Activated CD8-positive, alpha-beta memory T cell treated with anti-CD3 and anti-CD28 coated beads, Interleukin-2, amount 50 U/mL, for 24 hours (primary cell): ENCODE results near the gene CDKN2AIPNL.

Source experiments
- DNase-seq: peaks from one replicate; pipeline ENCODE4 v3.0.0-alpha.2; 2020; ENCODE audit errors: extremely low read depth

Gene CDKN2AIPNL, protein sequence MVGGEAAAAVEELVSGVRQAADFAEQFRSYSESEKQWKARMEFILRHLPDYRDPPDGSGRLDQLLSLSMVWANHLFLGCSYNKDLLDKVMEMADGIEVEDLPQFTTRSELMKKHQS

DNA sequence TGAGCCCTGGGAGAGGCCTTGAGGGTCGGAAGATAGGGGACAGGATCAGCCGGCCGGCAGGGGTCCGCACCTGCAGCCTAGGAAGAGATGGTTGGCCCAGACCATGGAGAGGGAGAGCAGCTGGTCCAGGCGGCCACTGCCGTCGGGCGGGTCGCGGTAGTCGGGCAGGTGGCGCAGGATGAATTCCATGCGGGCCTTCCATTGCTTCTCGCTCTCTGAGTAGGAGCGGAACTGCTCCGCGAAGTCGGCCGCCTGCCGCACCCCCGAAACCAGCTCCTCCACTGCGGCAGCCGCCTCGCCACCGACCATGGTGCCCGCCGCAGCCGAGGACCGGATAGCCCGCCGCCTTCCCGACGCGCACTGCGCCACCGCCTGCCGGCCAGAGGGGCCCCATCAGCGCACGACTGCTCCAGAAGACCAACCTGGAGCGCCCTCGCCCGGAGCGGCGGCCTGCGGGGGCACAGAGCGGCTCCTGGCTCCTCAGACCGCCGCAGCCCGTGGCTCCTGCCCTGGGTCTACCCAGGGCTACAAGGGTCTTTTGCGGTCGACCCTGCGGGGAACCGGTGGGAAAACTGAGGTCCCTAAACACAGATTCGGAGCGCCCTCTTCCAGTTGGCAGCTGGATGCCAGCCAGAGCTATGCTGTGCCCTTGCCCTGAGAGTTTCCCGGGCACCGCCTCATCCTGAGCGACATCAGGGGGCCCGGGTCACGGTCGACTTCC lies at the start of gene CDKN2AIPNL:
CDKN2AIPNL (minus strand) TSS at position 336 of the 721 bp plus-strand sequence; CDS start at position 309, 27 bp downstream.
- peak; percentile 70 for DNase-seq

DNA sequence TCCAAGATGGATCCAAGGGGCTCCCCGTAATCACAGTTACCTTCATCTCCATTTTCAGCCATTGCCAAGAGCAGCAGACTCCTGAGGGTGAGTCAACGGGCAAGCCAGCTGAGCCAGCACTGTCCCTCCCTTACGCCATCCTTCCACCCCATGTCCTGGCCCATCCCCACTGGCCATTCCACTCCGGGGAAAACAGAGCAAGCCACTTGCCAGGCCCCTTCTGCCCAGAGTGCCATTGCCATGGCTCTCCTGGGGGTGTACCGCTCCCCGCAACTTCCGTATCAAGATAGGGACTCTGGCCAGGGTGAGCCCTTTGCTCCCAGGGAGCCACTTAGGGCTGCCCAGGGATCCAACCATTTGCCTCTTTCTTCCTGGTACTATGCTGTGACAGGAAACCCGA lies 48.9 kb upstream of the CDKN2AIPNL start:
- DNase-seq, result no peak

DNA sequence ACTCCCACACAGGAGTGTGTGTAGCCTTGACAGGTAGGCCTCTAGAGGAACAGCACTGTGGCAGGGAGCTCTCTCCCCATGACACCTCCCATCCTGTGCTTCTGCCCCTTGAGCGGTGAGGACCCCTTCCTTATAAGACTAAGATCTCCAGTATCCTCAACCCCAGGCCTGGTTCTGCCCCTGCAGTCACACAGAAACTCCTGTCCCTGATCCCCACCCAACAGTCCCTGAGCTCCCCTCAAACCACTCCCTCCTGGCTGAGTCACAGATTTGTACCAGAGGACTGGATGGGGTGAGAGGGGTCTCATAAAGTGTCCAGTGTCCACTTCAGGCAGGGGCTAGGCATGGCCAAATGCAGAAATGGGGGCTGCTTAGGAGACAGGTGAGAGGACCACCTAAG lies 47.8 kb upstream of the CDKN2AIPNL start:
- DNase-seq, result no peak

DNA sequence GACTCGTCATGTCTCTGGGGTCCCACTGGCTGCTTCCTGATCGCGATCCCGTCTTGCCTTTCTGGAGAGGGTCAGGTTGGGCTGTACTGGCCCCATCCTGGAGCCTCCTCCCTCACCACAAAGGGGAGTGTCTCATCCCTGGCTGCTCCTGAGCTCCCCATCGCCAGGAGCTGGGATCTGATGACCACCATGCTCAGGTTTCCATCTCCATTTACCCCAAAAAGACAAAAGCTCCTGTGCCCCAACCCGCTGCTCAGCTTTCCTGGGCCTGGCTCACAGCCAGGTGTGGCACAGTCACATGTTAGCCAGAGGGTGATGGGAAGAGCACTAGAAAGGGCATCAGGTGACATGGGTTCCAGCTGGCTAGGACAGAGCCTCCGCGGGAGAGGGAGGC lies 47.3 kb upstream of the CDKN2AIPNL start:
- DNase-seq, result no peak

DNA sequence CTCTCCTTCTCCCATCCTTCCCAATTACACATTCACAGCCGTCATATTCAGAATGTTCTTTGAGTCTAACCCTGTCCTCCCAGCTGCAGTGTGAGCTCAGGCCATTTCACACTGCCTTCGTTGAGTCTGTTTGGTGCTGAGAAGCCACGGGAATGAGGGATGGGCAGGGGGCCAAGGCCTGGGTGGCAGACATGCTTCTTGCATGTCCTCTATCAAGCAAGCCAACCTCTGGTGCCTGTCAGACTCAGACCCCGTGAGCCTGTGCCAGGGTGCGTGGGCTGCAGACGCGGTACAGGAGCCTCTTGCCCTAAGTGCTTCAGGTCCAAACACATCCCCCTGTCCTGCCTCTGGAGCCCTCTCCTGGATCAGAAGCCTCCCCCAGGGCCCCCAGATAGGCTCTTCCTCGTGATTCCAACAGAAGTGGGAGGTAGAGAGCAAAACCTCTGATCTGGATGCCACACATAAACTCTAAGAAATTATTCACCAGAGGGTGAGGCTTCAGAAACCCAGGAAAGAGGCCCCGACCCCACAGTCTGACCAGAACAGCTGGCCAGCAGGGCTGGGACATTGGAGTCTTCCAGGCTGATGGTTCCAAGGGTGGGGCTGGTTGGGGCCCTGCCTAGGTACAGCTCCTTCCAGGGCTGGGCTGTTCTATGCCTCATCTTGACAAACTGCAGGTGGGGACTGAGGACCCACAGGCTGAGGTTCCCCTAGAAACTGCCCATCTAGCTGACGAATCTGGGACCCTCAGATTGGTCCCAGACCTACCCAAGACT lies 46.7 kb upstream of the CDKN2AIPNL start:
- no peak for DNase-seq

DNA sequence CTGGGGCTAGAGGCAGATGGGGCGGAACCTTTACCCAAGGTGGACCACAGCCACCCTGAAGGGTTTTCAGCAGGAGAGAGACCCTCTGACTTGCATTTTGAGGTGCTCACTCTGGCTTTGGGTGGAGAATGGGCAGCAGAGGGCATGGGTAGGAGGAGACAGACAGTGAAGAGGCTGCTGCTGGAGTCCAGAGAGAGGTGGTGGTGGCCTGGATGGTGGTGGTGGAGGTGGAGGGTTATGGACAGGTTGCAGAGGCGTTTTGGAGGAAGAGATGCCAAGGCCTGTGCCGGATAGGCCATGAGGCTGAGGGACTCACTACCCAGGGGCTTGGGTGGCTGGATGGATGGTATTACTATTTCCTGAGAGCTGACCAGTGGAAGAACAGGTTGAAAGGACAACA lies 46.1 kb upstream of the CDKN2AIPNL start:
- no peak for DNase-seq

DNA sequence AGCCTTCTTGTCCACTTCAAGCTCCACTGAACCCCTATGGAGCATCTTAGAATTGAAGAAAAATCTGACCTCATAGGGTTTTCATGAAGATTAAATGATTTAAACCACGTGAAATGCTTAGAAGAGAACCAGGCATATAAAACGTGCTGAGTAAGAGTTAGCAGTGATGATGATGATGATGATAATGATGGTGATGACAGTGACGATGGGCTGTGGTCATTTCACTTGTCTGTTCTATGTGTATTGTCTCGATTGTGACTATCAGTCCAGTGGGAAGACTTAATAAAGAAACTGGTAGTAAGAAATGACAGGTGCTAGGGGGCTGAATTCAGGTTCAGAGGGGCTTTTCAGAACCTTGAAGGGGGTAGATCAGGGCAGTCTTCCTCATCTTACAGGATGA lies 45.1 kb upstream of the CDKN2AIPNL start:
- DNase-seq, result no peak

DNA sequence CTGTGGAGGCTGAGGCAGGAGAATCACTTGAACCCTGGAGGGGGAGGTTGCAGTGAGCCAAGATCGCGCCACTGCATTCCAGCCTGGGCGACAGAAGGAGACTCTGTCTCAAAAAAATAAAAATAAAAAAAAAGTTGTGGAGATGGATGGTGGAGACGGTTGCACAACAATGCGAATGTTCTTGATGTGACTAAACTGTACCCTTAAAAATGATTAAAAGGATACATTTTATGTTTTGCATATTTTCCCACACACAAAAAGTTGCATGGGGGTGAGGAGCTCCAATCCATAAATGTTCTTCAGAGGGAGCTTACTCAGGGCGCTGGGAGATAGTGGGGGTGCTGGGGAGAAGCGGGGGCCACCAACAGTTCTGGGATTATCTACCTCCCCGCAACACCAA lies 43.8 kb upstream of the CDKN2AIPNL start:
- no peak for DNase-seq

DNA sequence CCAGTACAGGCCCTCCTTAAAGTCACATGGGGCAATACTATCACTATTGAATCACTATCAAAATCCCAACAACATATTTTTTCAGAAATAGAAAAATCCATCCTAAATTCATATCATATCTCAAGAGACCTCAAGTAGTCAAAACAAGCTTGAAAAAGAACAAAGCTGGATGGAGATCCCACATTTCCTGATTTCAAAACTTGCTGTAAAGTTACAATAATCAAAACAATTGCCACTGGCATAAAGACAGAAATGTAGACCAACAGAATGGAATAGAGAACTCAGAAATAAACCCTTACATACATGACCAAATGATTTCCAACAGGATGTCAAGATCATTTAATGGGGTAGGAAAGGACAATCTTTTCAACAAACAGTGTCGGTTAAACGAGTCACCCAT lies 41.3 kb upstream of the CDKN2AIPNL start:
- DNase-seq, result no peak

DNA sequence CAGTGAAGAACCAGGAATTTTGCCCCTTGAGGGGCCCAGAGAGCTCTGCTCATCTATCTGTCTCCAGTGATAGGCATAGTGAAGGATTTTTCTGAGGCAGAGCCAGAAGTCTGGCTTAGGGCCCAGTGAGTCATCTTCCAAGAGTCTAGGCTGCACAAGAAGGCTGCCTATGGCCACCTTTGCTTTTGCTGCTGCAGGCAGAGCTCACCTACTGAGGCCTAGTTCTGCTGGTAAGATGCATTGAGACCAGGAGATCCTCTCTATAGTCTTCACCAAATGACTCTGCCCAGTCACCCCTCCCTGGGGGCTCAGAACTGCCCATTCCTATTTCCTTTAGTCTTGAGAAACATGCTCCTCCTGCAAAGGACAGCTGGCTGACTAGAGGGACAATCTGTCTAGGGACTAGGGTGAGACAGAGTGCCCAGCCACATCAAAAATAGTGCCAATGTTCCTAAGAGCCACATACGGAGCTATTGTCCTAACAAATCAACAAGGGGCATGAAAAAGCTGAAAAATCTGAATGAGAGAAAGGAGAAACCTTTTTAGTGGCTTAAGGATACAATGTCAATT lies 40.3 kb upstream of the CDKN2AIPNL start:
- DNase-seq, result no peak

DNA sequence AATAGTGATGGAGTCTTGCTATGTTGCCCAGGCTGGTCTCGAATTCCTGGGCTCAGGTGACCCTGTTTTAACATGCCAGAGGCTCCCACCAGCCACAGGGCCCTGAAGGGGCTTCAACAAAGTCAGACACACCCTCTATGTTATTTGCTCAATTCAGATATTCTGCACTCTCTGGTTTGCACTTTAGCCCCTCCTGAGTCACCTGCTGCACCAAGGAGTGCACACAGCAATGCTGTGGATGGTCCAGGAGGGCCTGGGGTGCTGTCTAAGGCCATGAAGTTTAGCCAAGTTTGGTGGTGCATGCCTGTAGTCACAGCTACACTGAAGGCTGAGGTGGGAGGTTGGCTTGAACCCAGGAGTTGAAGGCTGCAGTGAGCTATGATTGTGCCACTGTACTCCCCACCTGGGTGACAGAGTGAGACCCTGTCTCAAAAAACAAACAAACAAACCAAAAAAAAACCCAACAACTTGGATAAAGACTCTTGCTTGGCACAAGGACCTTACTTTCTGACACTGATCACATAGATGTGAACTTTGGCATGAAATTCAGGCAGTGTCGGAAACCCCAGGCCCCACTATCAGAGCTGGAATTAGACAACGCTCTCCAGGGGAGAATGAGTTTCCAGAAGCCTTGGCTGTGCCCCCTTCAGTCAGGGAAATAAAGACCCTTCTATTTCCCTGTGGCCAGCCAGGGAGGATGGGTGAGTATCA lies 39.7 kb upstream of the CDKN2AIPNL start:
- DNase-seq, result no peak

DNA sequence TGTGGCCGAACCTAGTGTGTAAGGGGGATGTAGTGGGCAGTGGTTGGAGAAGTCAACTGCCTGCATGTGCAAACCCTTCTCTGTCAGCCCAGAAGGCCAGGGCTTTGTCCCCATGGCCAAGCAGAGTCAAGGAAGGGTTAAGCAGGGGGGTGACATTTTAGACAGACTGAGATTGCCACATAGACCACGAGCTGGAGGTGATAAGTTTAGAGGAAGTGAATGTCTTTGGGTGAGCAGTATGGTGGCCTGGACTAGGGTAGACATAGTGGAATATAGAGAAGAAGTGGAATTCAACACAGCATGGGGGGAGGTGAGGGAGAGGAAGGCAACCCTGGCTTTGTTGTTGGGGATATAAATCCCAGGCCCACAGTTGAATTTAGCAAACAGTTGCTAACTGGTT lies 38.7 kb upstream of the CDKN2AIPNL start:
- no peak for DNase-seq

DNA sequence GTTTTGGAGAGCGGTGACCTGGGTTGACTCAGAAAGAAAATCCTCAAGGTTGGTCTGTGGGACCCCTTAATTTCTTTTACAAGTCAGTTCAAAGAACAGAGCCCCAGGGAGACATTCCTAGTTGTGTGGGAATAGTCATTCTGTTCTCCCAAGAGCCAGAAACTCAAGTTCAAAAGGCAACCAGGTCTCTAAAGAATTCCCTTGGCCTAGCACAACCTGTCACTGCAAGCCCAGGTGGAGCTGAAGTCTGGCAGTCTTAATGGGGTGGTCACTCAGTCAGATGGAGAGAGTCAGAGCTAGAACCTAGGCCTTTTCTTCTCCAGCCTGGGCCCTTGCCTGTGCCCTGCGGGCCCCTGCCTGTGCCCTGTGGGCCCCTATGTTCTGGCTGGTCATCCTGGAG lies 37.5 kb upstream of the CDKN2AIPNL start:
- no peak for DNase-seq

DNA sequence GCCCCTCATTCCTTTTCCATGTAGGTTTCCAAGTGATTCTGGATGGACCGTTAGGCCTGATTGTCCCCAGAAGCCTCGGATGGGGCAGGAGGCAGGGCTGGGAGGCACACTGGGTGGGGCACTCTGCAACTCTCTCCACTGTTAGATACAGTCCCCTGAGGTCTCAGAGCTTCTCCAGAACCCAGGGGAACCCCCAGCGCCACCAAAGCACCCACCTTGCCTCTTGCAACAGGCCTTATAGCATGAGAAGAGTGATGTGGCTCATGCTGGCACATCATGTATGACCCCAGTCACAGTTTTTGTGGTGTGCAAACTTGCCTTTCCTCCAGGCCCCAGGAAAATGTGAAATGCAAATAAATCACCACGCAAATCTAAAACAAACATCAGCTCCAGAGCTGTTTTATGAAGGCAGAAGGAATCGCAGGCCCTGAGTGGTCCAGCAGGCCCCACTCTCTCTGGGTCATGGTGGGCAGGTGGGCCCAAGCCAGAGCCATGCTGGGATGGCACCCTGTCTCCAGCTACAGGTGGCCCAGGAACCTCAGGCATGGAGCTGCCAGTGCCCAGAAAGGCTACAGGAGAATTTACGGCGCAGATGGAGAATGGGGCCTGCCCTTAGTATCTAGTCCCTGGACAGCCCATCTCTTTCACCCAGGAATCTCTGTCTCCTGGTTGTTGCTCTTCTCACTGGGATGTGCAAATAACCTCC lies 36.3 kb upstream of the CDKN2AIPNL start:
- no peak for DNase-seq

DNA sequence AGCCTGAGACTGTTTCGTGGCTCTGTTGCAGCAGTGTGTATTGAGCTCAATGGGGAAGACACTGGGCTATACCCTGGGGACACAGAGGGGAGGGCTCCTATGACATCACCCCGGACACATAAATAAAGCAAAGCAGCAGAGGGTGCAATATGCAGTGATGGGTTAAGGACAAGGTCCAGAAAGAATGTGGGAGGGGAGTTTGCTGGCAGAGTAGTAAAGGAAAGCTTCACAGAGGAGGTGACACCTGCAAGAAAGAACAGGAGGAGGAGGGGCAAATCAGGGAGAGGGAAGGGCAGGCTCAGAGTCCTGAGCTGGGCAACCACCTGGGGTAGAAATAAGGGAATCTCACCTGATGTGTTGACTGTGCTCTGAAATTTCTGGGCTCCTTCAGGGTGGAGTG lies 35.3 kb upstream of the CDKN2AIPNL start:
- DNase-seq, result no peak

DNA sequence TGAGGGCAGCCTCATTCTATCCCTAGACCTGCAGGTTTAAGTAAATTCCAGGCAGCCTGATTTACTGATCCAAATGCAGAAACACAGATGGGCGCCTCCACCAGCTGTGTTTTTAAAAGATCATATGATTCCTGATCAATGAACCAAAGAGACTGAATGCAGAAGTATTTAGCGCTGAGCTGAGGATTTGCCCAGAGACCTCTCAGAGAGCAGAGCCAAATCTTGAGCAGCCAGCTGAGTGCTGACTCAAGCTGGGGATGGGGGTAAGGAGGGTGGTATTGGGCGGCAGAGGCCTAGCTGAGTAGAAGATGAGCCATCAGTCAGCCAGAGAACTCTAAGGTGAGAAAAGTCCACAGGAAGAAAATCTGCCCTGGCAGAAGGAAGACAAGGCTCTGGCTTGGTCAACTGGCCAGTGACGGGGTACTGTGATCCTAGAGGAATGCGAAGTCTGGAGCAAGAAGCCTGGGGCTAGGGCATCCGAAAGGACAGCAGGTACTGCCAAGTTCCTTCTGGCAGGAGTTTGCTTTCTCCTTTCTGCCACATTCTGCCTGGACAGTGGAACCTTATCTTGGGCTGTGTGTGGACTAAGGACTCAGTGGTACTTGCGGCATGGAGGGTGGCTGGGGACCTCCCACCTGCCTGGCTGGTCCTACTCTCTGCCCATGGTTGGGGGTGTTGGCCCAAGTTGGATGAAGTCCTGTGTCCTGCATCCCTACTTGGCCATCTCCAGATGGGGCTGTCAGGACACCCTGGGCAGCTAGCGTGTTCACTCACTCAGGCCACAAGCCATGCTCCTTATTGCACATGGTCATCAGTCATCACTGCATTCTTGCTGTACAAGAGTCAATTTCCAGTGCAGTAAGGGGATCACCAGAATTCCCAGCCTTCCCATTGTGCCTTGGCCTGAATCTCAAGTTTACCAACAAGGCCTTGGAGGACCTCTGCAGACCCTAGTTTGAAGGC lies 34.5 kb upstream of the CDKN2AIPNL start:
- DNase-seq, result no peak

DNA sequence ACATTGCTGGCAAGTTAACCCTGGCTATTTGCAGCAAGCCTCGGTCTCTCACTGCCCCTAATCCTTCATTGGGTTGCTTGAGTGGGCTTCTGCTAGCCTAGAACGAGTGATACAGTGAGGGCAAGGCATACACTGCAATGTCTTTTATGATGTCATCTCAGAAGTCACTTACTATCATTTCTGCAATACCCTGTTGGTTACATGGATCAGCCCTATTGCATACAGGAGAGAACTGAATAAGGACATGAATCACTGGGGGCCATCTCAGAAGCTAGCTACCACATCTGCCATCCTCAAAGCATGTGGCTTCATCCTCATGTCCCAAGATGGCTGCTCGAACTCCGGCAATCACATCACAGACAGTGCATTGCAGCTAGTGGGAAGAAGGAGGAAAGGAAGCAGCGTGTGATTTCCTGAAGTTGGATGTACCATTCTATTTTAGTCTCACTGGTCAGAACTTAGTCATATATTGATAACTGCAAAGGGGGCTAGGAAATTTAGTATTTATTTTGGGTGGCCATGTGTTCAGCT lies 33.3 kb upstream of the CDKN2AIPNL start:
- no peak for DNase-seq

DNA sequence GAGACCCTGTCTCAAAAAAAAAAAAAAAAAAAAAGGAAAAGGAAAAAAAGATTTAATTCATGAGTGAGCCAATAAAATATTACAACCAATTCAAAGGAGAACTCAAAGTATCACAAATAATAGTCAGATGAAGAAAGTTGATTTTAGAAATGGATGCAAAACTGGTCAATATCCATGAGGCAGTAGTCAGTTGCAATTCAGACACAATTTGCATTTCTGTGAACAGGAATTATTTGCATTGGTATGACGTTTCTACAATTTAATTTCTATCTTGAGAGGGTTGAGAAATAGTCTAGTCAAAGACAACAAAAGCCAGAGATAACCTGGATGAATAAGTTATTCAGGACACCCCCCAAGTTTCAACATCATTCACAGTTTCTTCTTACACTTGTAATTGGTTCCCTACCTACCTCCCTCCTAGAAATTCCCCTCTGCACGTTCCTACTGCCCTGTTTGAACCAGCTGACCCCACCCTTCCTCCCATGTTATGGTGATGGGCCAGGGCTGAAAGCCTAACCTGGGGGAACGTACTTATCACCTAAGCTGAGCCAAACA lies 28.6 kb upstream of the CDKN2AIPNL start:
- no peak for DNase-seq

DNA sequence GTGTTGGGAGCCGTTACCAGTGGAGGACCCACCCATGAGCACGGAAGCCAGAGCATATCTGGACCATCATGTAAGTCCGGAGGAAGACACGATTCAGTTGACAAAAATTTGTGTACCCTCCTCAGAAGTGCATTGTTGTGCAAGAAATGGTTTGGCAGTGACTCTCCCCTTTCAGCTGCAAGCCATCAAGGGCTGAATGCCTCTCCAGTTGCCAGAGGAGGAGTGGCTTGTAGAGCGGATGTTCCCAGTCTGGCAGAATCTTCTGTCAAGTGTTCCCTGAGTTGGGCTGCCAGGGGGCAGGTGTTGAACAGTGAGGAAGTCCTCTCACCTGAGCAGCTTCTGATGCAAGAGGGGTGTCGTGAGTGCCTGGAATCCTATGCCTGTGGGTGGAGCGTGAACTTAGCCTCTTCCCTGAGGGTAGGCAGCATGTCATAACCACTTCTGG lies 27.6 kb upstream of the CDKN2AIPNL start:
- DNase-seq, result no peak

DNA sequence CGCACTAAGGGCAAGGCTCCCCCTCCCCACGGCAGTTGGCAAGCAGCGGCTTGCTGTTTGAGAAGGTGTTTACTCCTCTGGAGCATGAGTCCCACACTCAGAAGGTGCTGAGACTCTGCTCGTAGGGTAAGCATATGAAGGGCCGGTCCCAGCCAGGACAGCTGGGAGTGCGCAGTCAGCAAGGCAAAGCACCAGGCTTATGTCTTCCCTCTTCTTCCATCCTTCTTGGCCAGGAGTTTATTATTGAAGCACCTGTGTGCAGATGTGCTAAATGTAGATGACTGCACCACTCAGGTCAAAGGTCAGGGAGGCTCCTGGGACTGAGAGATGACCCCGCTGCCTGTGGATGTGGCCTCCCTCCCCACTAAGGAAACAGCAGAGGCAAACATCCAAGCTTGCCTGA lies 27.0 kb upstream of the CDKN2AIPNL start:
- DNase-seq, result no peak
